Measurements from ENCODE around the gene FXYD4.

DNA sequence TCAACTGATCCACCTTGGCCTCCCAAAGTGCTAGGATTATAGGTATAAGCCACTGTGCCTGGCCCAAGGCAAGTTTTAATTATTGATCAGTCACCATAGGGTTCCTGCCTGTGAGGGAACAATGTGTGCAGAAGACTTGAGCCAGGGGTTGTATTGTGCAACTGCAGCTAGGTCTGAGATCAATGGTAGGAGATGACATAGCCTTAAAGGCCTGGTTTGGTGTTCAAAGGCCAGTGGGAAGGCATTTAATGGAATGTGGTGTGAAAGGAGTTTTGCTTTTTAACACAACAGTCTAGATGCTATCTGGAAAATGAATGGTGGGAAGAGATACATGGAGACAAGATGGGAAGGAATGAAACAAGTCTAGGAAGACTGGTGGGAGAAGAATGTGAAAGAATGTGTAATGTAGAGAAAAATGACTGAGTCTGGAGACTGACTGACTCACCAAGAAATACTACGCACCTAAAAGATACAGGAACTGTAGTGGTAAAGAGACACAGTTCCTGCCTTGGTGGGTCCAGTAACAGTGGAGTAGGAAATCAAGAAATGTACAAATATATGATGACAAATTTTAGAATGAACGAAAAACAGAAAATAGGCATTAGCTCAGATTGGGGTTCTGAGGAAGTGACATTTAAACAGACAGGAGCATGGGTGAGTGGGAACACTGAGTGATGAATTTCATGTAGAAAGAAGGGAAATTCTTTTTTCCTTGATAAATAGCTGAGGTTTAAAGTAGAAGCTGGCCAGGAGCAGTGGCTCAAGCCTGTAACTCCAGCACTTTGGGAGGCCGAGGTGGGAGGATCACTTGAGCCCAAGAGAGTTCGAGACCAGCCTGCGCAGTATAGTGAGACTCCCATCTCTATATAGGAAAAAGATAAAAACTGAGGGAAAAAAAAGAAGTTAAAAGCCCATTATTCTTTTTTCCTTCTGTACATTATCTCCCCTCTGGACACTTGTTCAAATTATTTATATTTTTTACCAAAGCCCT lies 28.2 kb downstream of the FXYD4 start:
- TF ChIP-seq, protein P1, sequence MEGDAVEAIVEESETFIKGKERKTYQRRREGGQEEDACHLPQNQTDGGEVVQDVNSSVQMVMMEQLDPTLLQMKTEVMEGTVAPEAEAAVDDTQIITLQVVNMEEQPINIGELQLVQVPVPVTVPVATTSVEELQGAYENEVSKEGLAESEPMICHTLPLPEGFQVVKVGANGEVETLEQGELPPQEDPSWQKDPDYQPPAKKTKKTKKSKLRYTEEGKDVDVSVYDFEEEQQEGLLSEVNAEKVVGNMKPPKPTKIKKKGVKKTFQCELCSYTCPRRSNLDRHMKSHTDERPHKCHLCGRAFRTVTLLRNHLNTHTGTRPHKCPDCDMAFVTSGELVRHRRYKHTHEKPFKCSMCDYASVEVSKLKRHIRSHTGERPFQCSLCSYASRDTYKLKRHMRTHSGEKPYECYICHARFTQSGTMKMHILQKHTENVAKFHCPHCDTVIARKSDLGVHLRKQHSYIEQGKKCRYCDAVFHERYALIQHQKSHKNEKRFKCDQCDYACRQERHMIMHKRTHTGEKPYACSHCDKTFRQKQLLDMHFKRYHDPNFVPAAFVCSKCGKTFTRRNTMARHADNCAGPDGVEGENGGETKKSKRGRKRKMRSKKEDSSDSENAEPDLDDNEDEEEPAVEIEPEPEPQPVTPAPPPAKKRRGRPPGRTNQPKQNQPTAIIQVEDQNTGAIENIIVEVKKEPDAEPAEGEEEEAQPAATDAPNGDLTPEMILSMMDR (IDR thresholded peaks at IDR 0.05): no peak
- no peak for TF ChIP-seq ZFX (IDR thresholded peaks at IDR 0.05; ENCODE audit: borderline replicate concordance)
